Measurements from ENCODE around the gene GRAMD1A.
"Not testable (repeated sequence)": the region's sequence is repeated elsewhere in the genome, so short reads cannot be mapped to it uniquely, and the experiment has no call there.

The GRAMD1A gene

GRCh38 chr19:34979819-34980640 is 20.1 kb upstream of the GRAMD1A start:
- DNase-seq (ENCODE audit: low spot score): no peak

GRCh38 chr19:34982275-34982674 is 17.8 kb upstream of the GRAMD1A start:
- no peak for DNase-seq (ENCODE audit: low spot score)

GRCh38 chr19:34983786-34984185 is 16.3 kb upstream of the GRAMD1A start:
- no peak for DNase-seq (ENCODE audit: low spot score)

DNA sequence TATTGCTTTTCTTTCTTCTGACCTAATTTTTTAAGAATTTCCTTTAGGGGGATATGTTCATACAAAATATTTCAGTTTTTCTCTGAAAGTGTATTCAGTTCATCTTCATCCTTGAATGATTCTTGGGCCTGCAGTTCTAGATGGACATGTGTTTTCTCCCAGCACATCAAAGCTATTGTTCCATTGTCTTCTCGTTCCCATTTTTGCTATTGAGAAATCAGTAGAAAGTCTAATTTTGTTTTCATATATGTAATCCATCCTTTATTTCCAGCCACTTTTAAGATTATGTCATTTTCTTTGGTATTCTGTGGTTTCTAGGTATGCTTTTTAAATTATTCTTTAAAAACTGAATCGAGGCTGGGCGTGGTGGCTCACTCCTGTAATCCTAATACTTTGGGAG is 15.8 kb upstream of the GRAMD1A start:
- DNase-seq (ENCODE audit: low spot score): no peak

- DNase-seq (ENCODE audit: low spot score): no peak
Observed at GRCh38 chr19:34985249-34986022, 14.7 kb upstream of the GRAMD1A start.

- no peak for DNase-seq (ENCODE audit: low spot score)
Observed at GRCh38 chr19:34988119-34988518, 12.0 kb upstream of the GRAMD1A start.

GRCh38 chr19:34989298-34989697 is 10.8 kb upstream of the GRAMD1A start:
- no peak for DNase-seq (ENCODE audit: low spot score)

- DNase-seq (ENCODE audit: low spot score): no peak
Observed at GRCh38 chr19:34990578-34991192, 9.4 kb upstream of the GRAMD1A start.

- DNase-seq (ENCODE audit: low spot score): no peak
Observed at GRCh38 chr19:34991542-34992333, 8.4 kb upstream of the GRAMD1A start.

- not testable (repeated sequence) for DNase-seq (ENCODE audit: low spot score)
Observed at GRCh38 chr19:34992582-34992981, 7.5 kb upstream of the GRAMD1A start.

- no peak for DNase-seq (ENCODE audit: low spot score)
Observed at GRCh38 chr19:34994286-34994642, 5.9 kb upstream of the GRAMD1A start.

- DNase-seq (ENCODE audit: low spot score): no peak
Observed at GRCh38 chr19:34994643-34995541, 5.2 kb upstream of the GRAMD1A start.

- DNase-seq (ENCODE audit: low spot score): no peak
Observed at GRCh38 chr19:34995551-34995950, 4.6 kb upstream of the GRAMD1A start.

GRCh38 chr19:34997071-34997617 is 3.0 kb upstream of the GRAMD1A start:
- no peak for DNase-seq (ENCODE audit: low spot score)

DNA sequence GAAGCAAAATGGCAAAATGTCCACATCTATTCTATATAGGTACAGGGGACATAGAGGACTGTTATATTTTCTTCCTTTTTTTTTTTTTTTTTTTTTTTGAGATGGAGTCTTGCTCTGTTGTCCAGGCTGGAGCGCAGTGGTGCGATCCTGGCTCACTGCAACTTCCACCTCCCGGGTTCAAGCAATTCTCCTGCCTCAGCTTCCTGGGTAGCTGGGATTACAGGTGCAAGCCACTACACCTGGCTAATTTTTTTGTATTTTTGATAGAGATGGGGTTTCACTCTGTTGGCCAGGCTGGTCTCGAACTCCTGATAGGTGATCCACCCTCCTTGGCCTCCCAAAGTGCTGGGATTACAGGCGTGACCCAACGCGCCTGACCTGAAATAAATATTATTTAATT is 1.9 kb upstream of the GRAMD1A start:
- DNase-seq (ENCODE audit: low spot score): not testable (repeated sequence)

GRCh38 chr19:34998777-34999497 is 1.2 kb upstream of the GRAMD1A start:
- no peak for DNase-seq (ENCODE audit: low spot score)

GRCh38 chr19:35000338-35000646 is 169 bp downstream of the GRAMD1A start:
- DNase-seq (ENCODE audit: low spot score): no peak

- no peak for DNase-seq (ENCODE audit: low spot score)
Observed at GRCh38 chr19:35000647-35001501, 751 bp downstream of the GRAMD1A start.

DNA sequence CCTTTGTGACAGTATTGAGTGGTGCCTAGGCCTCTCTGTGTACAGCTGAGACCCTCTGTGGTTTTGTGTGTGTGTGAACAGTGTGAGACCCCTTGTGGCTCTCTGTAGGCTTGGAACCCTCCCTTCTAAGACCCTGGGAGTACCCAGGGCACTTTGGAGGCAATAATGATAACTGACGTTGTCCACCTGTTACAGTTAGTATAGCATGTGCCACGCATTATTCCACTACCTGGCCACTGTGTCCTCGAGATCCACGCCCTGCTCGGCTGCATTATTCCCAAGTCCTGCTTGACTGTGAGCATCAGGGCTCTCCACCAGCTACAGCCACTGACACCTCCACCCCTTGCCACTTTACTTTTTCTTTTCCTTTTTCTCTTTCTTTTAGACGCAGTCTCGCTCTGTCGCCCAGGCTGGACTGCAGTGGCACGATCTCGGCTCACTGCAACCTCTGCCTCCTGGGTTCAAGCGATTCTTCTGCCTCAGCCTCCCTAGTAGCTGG is 2.0 kb downstream of the GRAMD1A start:
- DNase-seq (ENCODE audit: low spot score): no peak

Measured in globus pallidus (tissue), 1 donor.